DND-41 (cell line): Measurements from ENCODE around the gene UCK2.

ENCODE experiments used
- ATAC-seq: fragments of 200-7000 bp; cut with Tn5 transposase; 3 replicates; pipeline ENCODE4 v1.9.1; 2021; ENCODE audit warnings: low read depth; ENCODE audit not compliant: insufficient read depth
- DNase-seq: peaks from one replicate; pipeline ENCODE4 v3.0.0-alpha.2; 2020
- H2AFZ ChIP-seq: 2 replicates; pipeline ENCODE4 v1.6.0; 2012; ENCODE audit warnings: low read depth, low read length
- H3K27ac ChIP-seq: 2 replicates; pipeline ENCODE4 v1.5.1; 2012; ENCODE audit warnings: low read length, inconsistent platforms
- H3K27me3 ChIP-seq: fragments of 200-600 bp; sonication (generic); 2 replicates; pipeline ENCODE4 v1.6.0; 2012; ENCODE audit warnings: low read length, mild to moderate bottlenecking, inconsistent platforms; ENCODE audit not compliant: insufficient read depth, poor library complexity
- H3K36me3 ChIP-seq: 2 replicates; pipeline ENCODE4 v1.5.1; 2012; ENCODE audit warnings: low read length, inconsistent platforms; ENCODE audit not compliant: insufficient read depth
- H3K4me1 ChIP-seq: 2 replicates; pipeline ENCODE4 v1.5.1; 2012; ENCODE audit warnings: mild to moderate bottlenecking, low read length; ENCODE audit not compliant: insufficient read depth
- H3K4me2 ChIP-seq: 2 replicates; pipeline ENCODE4 v1.6.0; 2012; ENCODE audit warnings: mild to moderate bottlenecking, moderate library complexity, low read length, inconsistent platforms; ENCODE audit not compliant: insufficient read depth
- H3K4me3 ChIP-seq, 2 experiments: fragments of 200-600 bp in 1 of 2; shearing (Covaris generic) in 1 of 2; 2 replicates each; pipeline ENCODE4 v1.5.1; 2012 to 2016; ENCODE audit warnings: inconsistent platforms in 2 of 2, low read length in 2 of 2, mild to moderate bottlenecking in 2 of 2, low read depth in 1 of 2, moderate library complexity in 1 of 2
- H3K79me2 ChIP-seq: 2 replicates; pipeline ENCODE4 v1.6.0; 2012; ENCODE audit warnings: low read length, inconsistent platforms; ENCODE audit not compliant: insufficient read depth
- H3K9ac ChIP-seq: 2 replicates; pipeline ENCODE4 v1.6.0; 2012; ENCODE audit warnings: low read depth, mild to moderate bottlenecking, inconsistent platforms, low read length, moderate library complexity
- H3K9me3 ChIP-seq: 2 replicates; pipeline ENCODE4 v1.5.1; 2012; ENCODE audit warnings: low read length, moderate library complexity, mild to moderate bottlenecking, inconsistent platforms; ENCODE audit not compliant: insufficient read depth, severe bottlenecking
- H4K20me1 ChIP-seq: 2 replicates; pipeline ENCODE4 v1.6.0; 2012; ENCODE audit warnings: low read length; ENCODE audit not compliant: insufficient read depth
- EZH2 ChIP-seq: IDR thresholded peaks from 3 replicates; pipeline ENCODE4 v1.6.1; 2012; ENCODE audit warnings: borderline replicate concordance, low read depth, mild to moderate bottlenecking, moderate library complexity, low read length, inconsistent platforms; ENCODE audit not compliant: severe bottlenecking
- TF ChIP-seq, protein P1 (sequence below): IDR thresholded peaks from 2 replicates; pipeline ENCODE4 v1.5.1; 2012; ENCODE audit warnings: borderline replicate concordance, low read length, moderate library complexity, mild to moderate bottlenecking; ENCODE audit not compliant: poor library complexity, severe bottlenecking; ENCODE audit errors: extremely low read depth

The UCK2 gene

DNA sequence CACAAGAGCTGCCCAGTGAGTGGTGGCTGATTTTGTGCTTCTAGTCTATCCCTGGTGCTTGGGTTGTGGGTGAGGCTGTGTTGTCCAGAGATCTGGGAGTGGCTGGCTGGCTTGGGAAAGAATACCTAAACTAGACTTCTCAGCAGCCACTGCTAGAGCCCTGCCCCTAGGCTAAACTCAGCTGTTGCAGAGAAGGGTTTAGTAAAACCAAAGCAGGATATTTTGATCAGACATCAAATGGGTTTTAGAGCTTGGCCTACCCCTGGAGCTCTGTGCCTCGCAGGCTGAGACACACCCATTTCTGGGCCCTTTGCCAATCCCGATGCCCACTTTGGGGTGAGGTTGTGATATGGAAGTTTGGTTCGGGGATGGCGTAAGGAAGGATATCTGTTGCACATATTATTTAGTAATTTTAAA is 88.5 kb downstream of the UCK2 start:
- no peaks in the 10 kb centered on the region for H3K9me3 ChIP-seq
- no peaks in the 10 kb centered on the region for H4K20me1 ChIP-seq
- no peaks in the 10 kb centered on the region for H3K27me3 ChIP-seq
- DNase-seq (no peak), ATAC-seq (no peak)
- H3K4me3 ChIP-seq = no peak overlapping the region
- no peak overlapping the region for H3K4me2 ChIP-seq
- H3K36me3 ChIP-seq = peaks cover 12% of the 10 kb centered on the region
- no peak overlapping the region for H2AFZ ChIP-seq
- no peak for TF ChIP-seq EZH2
- TF ChIP-seq, protein P1, sequence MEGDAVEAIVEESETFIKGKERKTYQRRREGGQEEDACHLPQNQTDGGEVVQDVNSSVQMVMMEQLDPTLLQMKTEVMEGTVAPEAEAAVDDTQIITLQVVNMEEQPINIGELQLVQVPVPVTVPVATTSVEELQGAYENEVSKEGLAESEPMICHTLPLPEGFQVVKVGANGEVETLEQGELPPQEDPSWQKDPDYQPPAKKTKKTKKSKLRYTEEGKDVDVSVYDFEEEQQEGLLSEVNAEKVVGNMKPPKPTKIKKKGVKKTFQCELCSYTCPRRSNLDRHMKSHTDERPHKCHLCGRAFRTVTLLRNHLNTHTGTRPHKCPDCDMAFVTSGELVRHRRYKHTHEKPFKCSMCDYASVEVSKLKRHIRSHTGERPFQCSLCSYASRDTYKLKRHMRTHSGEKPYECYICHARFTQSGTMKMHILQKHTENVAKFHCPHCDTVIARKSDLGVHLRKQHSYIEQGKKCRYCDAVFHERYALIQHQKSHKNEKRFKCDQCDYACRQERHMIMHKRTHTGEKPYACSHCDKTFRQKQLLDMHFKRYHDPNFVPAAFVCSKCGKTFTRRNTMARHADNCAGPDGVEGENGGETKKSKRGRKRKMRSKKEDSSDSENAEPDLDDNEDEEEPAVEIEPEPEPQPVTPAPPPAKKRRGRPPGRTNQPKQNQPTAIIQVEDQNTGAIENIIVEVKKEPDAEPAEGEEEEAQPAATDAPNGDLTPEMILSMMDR = no peak
- no peak overlapping the region for H3K27ac ChIP-seq
- H3K9ac ChIP-seq = no peak overlapping the region
- H3K4me1 ChIP-seq = no peaks in the 10 kb centered on the region
- no peaks in the 10 kb centered on the region for H3K79me2 ChIP-seq

DNA sequence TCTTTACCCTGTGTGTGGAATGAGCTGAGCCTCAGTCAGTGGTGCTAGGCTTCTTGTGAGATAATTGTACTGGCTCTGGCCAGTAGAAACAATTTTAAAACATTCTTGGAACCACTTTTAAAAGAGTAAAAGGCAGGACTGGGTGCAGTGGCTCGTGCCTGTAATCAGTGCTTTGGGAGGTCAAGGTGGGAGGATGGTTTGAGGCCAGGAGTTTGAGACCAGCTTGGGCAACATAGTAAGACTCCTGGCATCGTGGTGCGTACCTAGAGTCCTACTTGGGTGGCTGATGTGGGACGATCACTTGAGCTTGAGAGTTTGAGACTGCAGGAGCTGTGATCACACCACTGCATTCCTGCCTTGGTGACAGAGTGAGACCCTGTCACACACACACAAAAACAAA is 89.8 kb downstream of the UCK2 start:
- no peaks in the 10 kb centered on the region for H3K4me1 ChIP-seq
- ATAC-seq (no peak), DNase-seq (no peak)
- H3K27me3 ChIP-seq = no peaks in the 10 kb centered on the region
- no peak overlapping the region for H3K4me3 ChIP-seq
- no peaks in the 10 kb centered on the region for H4K20me1 ChIP-seq
- peaks cover 4% of the 10 kb centered on the region; the same call in 1 of the 2 replicates for H3K36me3 ChIP-seq
- H3K27ac ChIP-seq = no peak overlapping the region
- no peak overlapping the region for H3K4me2 ChIP-seq
- H3K9ac ChIP-seq = no peak overlapping the region
- no peaks in the 10 kb centered on the region for H3K9me3 ChIP-seq
- H3K79me2 ChIP-seq = no peaks in the 10 kb centered on the region
- H2AFZ ChIP-seq = no peak overlapping the region
- TF ChIP-seq EZH2 = no peak
- TF ChIP-seq, protein P1 = no peak

DNA sequence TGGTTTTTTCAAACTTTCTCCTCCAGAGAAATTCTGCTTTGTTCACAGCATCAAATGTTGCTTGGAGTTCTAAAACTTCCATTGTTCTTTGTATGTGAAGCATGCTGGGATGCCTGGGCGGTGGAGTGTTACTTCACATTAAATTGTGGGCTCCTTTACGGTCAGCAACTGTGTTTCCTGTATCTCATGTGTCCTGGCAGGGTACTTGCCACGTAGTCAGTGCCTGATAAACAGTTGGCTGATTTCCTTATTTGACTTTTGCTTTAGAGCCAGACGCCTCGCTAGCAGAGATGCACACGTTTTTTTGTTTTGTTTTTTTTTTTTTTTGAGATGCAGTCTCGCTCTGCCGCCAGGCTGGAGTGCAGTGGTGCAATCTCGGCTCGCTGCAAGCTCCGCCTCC is 96.7 kb downstream of the UCK2 start:
- Histone ChIP-seq H4K20me1 (peaks cover 3% of the 10 kb centered on the region; the same call in 1 of the 2 replicates), H3K27ac (no peak overlapping the region), H3K4me2 (no peak overlapping the region), H3K4me3 (no peak overlapping the region), H2AFZ (no peak overlapping the region), H3K27me3 (no peaks in the 10 kb centered on the region), H3K4me1 (peaks cover 4% of the 10 kb centered on the region; the same call in 1 of the 2 replicates), H3K9ac (no peak overlapping the region), H3K9me3 (no peaks in the 10 kb centered on the region), H3K36me3 (no peaks in the 10 kb centered on the region), H3K79me2 (no peaks in the 10 kb centered on the region)
- TF ChIP-seq, protein P1 = no peak
- no peak for TF ChIP-seq EZH2
- DNase-seq (no peak), ATAC-seq (no peak)
